Activated CD8-positive, alpha-beta memory T cell treated with anti-CD3 and anti-CD28 coated beads for 36 hours (primary cell): ENCODE results near the gene CFAP97. TPM values are rescaled to one million over a fixed set of nuclear protein-coding genes. Genes with fewer than 3 reads are reported as not detected.
"Not testable (repeated sequence)": the region's sequence is repeated elsewhere in the genome, so short reads cannot be mapped to it uniquely, and the experiment has no call there.

Experiments used
- CTCF ChIA-PET: fragments of 350-600 bp; sonication (Branson Sonifier 250); formaldehyde crosslinking; loops from one replicate; lab custom pipeline; 2021; ENCODE audit warnings: antibody characterized with exemption; lab: Charles Lee
- POLR2A ChIA-PET: fragments of 350-600 bp; sonication (Branson Sonifier 250); formaldehyde crosslinking; loops from one replicate; lab custom pipeline; 2021; ENCODE audit warnings: antibody characterized with exemption; lab: Charles Lee
- total RNA-seq, 2 experiments: library from RNA; stranded (reverse); gene quantifications; one replicate each; pipeline ENCODE4 v1.2.3, GENCODE V29; 2021

The CFAP97 gene
- 10 to 100 TPM; 54.1 to 54.7 TPM for total RNA-seq

GRCh38 chr4:185203486-185204237 is at the start of gene CFAP97:
Gene CFAP97, minus strand, starts transcription at chr4:185204000. Its CDS starts 12,804 bp downstream, at chr4:185191196.
- ChIA-PET CTCF (no interaction called here), POLR2A (no interaction called here)

GRCh38 chr4:185249105-185249504 is 45.3 kb upstream of the CFAP97 start:
- ChIA-PET POLR2A (no interaction called here), CTCF (no interaction called here)

GRCh38 chr4:185248393-185249039 is 44.7 kb upstream of the CFAP97 start:
- POLR2A ChIA-PET, result no interaction called here
- CTCF ChIA-PET, result no interaction called here

DNA sequence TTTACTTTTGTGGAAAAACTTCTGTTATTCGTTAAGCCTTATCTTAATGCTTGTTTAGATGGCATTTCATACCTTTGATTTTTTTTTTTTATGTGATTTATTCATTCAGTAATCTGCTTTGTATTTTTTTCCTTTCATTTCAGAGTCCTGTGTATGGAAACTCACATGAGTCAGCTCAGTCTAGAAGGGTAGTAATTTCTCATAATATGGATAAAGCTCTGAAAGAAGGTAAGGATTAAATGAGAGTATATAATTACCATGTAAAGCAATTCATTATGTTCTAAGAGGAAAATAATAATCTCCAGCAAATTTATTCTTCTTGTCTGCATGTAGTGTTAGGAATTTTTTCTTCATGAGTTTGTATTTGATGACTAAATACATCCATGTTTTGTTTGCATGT is 43.4 kb upstream of the CFAP97 start:
- ChIA-PET CTCF (no interaction called here), POLR2A (interaction anchor here (1.4 kb wide), 1 partner anchor 38 kb away, joined by 4 read pairs; the partner anchor contains the start of gene SNX25)

GRCh38 chr4:185246453-185246852 is 42.7 kb upstream of the CFAP97 start:
- CTCF ChIA-PET, result no interaction called here

GRCh38 chr4:185244763-185245162 is 41.0 kb upstream of the CFAP97 start:
- ChIA-PET CTCF (no interaction called here), POLR2A (no interaction called here)

More at GRCh38 chr4:185246453-185246852, 42.7 kb upstream of the CFAP97 start:
- POLR2A ChIA-PET, result interaction anchor here (1.4 kb wide), 1 partner anchor 37 kb away, joined by 4 read pairs; the partner anchor contains the start of gene SNX25

DNA sequence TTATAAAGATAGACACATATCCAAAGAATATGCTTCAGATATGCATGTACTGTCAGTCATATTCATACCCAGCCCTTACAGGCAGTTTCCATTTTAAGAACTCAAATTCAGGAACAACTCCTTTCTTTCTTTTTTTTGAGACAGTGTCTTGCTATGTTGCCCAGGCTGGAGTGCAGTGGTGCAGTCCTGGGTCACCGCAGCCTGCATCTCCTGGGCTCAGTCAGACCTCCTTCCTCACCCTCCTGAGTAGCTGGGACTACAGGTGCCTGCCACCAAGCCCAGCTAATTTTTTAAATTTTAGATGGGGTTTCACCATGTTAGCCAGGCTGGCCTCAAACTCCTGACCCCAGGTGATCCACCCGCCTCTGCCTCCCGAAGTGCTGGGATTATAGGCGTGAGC is 40.1 kb upstream of the CFAP97 start:
- ChIA-PET POLR2A (no interaction called here), CTCF (interaction anchor here (1.3 kb wide), 1 partner anchor 9 kb away, joined by 3 read pairs; no protein-coding TSS in a partner anchor)

DNA sequence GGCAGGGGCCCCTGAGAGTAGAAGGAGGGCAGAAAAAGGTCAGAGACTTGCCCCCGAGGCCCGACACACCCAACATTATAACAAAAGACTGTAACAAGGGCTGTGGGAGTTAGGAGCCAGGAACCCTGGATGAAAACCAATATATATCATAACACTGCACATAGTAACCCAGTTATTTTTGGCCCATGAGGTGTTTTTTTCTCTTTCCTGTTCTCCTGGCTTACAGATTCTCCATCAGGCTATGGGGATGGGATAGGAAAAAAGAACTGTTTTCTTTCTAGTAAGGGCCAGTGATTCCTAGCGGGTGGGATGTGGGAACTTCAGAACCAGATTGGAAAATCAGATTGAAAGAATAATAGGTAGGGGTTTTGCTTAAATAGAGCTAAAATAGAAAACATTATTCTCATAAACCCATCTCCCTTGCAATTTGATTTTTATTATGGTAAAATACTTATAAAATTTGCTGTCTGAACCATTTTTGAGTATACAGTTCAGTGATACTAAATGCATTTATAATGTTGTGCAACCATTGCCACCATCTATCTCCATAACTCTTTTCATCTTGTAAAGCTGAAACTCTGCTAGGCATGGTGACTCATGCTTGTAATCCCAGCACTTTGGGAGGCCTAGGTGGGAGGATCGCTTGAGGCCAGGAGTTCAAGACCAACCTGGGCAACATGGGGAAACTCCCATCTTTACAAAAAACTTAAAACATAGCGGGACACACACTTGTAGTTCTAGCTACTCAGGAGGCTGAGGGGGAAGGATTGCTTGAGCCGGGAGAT is 39.1 kb upstream of the CFAP97 start:
- ChIA-PET CTCF (interaction anchor here (1.3 kb wide), 1 partner anchor 10 kb away, joined by 3 read pairs; no protein-coding TSS in a partner anchor), POLR2A (no interaction called here)

DNA sequence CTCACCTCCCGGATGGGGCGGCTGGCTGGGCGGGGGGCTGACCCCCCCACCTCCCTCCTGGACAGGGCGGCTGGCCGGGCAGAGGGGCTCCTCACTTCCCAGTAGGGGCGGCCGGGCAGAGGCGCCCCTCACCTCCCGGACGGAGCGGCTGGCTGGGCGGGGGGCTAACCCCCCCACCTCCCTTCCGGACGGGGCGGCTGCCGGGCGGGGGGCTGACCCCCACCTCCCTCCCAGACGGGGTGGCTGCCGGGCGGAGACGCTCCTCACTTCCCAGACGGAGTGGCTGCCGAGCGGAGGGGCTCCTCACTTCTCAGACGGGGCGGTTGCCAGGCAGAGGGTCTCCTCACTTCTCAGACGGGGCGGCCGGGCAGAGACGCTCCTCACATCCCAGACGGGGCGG is 36.7 kb upstream of the CFAP97 start:
- CTCF ChIA-PET, POLR2A ChIA-PET: not testable (repeated sequence)

DNA sequence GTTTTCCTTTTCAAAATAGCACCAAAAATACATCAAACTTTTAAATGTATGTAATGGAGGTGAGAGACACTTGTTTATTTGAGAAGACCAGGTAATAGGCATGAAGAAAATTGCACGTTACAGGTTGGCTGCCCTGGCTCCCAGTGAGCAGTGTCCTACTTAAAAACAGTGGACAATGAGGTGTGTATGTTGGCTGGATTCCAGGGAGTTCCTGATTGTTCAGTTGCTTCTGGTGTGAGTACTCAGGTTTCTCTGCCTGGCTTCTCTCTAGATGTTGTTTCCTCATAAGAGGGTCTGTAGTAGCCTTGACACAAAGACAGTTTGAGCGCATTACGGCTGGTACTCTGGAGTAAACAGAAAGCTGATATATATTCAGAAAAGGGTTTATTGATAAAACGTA is 35.0 kb upstream of the CFAP97 start:
- ChIA-PET POLR2A (no interaction called here), CTCF (no interaction called here)

DNA sequence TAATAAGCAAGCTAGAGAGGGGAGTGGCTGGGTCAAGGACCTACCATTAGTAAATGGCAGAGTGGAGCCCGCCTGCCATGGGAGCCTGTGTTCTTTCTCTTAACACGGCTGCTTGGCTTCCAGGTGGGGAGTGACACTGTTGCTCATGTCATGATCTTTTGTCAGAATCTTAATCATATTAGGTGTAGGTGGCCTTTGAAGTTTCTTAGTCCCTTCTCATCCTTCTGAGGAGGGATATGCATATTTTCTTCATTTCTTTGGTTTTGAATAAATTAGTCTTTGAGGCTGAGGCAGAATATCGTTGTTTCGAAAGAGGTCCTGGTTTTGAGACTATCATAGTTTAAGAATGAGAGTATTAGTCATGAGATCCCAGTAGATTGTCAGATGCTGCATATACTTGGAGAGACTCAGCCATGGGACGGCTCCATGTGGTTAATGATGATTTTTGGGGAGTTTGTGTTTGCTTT is 34.4 kb upstream of the CFAP97 start:
- ChIA-PET CTCF (no interaction called here), POLR2A (no interaction called here)

- ChIA-PET POLR2A (no interaction called here), CTCF (interaction anchor here (0.7 kb wide), 2 partner anchors 277 to 625 kb away, joined by 3 read pairs; no protein-coding TSS in a partner anchor)
These were observed 33.4 kb upstream of the CFAP97 start for GRCh38 chr4:185237175-185237574.

DNA sequence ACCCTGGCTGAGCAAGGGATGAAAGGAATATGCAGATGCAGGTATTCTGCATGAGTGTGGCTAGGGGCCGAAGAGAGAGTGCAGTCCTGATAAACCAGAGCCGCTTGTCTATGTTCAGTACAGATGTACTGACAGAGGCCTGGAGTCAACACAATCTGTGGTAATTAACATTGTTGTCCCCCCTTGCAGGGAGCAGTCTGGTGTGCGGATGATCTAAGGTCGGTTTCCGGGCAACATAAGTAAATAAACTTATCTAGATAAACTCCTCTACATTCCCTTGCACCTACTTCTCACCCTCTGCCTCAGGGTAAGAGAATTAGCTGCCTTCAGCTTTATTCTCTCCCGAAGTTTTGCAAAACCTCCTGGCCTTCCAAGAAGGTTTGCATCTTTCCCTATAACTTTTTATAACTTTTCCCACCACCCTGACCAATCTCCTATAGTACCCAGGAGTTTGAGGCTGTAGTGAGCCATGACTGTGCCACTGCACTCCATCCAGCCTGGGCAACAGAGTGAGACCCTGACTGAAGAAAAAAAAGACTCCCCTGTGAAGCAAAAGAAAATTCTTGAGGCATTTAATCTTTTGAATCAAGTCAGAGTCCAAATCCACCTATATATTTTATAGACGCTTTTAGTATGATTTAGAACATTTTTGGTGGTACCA is 32.2 kb upstream of the CFAP97 start:
- POLR2A ChIA-PET, result no interaction called here
- CTCF ChIA-PET, result no interaction called here

GRCh38 chr4:185235119-185235842 is 31.5 kb upstream of the CFAP97 start:
- CTCF ChIA-PET, result no interaction called here
- POLR2A ChIA-PET, result no interaction called here

DNA sequence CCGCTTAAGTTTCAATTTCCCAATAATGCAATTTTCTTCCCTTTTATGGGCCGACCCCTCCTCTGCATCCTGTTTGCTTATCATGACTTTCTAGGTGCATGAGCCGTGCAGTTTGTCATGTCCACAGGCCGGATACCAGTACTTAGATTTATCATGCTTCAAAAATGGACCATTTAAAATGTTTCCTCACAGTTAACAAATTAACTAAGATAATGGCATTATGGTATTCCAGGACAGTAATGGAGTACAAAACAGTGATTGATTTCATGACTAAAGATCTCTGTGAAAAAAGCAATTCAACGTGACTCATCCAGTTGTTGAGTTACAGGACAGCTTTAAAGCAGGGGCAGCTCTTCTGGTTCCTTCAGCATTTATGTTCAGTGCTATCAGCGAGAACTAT is 28.6 kb upstream of the CFAP97 start:
- CTCF ChIA-PET, result no interaction called here
- POLR2A ChIA-PET, result no interaction called here

DNA sequence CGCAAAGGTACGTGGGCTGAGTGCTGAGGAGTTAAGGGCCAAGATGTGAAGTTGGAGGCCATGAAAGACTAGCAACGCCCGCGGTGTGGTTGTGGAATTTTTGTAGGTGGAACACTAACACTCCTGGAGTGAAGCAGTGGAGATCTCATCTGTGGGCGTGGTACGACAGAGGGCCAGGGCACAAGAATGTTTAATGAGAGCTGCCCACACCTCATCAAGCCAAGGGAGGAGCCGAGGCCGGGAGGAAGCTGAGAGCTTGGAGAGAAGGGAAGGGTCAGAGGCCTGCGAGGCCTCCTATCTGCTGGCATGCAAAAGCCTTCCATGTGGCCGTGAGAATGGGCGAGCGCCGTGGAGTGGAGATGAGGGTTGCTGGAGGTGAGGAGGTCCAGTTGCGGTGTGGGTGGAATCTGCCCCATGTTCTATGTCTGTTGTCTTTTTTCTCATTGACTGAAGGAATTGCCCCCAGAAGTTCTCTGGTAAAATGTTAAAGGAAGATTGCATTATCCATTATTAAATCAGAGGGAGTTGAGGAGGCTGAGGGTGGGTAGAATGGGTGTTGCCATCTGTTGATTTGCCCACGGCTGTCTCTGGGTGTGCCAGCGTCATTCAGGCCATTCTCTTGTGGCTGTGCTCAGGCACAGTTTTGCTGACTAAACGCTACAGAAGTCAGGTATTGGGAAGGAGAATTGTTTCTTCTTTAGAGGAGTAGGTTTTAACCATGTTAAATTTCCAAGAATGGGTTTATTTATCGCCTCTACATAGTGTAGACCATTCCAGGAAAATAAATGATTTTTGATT is 25.4 kb upstream of the CFAP97 start:
- POLR2A ChIA-PET, result no interaction called here
- CTCF ChIA-PET, result interaction anchor here (0.8 kb wide), 1 partner anchor 16 kb away, joined by 3 read pairs; no protein-coding TSS in a partner anchor

DNA sequence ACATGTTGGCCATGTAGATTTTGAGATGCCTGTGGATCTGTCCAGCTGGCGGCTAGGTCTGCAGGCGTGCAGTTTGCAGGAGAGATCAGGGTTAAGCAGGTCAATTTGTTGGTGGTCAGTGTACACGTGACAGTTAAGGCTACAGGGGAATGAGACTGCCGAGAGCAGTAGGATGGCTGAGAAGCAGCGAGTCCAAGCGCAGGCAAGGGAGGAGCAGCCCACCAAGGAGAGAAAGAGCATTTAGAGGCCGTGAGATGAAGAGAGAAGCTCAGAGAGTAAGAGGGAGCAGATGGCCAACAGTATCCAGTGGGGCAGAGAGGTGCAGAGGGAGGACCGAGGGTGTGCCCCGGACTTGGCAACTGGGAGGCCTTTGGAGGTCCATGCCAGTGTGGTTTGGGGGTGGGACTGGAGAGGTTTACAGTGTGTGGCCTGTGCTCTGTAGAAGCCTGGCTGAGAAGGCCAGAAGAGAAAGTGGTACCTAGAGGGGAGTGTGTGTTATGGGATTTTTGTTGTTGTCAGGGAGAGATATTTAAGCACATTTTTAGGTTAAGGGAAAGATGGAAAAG is 24.0 kb upstream of the CFAP97 start:
- ChIA-PET POLR2A (interaction anchor here (0.9 kb wide), 1 partner anchor 61 kb away, joined by 3 read pairs; no protein-coding TSS in a partner anchor), CTCF (no interaction called here)
